DMS53 treated with DMSO at 0.1 percent for 48 hours (cell line): ENCODE data around the gene NHLH2.

Source experiments
- DNase-seq: peaks from one replicate; lab custom pipeline; 2025; ENCODE audit not compliant: unreplicated experiment; lab: John Stamatoyannopoulos, UW

NHLH2 gene

GRCh38 chr1:115840605-115841460 is at the start of gene NHLH2:
Gene NHLH2 (minus strand): TSS chr1:115841126. CDS start chr1:115838372, 2,754 bp downstream.
- no peak for DNase-seq

GRCh38 chr1:115890580-115890979 is 49.7 kb upstream of the NHLH2 start:
- no peak for DNase-seq

- DNase-seq, result no peak
Observed at GRCh38 chr1:115888976-115889375, 48.0 kb upstream of the NHLH2 start.

- DNase-seq, result no peak
Observed at GRCh38 chr1:115882913-115883902, 42.3 kb upstream of the NHLH2 start.

GRCh38 chr1:115880981-115881672 is 40.2 kb upstream of the NHLH2 start:
- DNase-seq, result no peak

GRCh38 chr1:115879977-115880376 is 39.1 kb upstream of the NHLH2 start:
- no peak for DNase-seq

GRCh38 chr1:115877511-115877910 is 36.6 kb upstream of the NHLH2 start:
- DNase-seq, result no peak

GRCh38 chr1:115874904-115875303 is 34.0 kb upstream of the NHLH2 start:
- no peak for DNase-seq

- DNase-seq, result no peak
Observed at GRCh38 chr1:115874497-115874896, 33.6 kb upstream of the NHLH2 start.

- DNase-seq, result no peak
Observed at GRCh38 chr1:115873184-115873583, 32.3 kb upstream of the NHLH2 start.

- no peak for DNase-seq
Observed at GRCh38 chr1:115869064-115869463, 28.1 kb upstream of the NHLH2 start.

- no peak for DNase-seq
Observed at GRCh38 chr1:115867216-115867615, 26.3 kb upstream of the NHLH2 start.

- no peak for DNase-seq
Observed at GRCh38 chr1:115865704-115866380, 24.9 kb upstream of the NHLH2 start.

GRCh38 chr1:115862403-115862802 is 21.5 kb upstream of the NHLH2 start:
- no peak for DNase-seq

- DNase-seq, result no peak
Observed at GRCh38 chr1:115854005-115854404, 13.1 kb upstream of the NHLH2 start.

- DNase-seq, result no peak
Observed at GRCh38 chr1:115850937-115851336, 10.0 kb upstream of the NHLH2 start.

- DNase-seq, result no peak
Observed at GRCh38 chr1:115847787-115848186, 6.9 kb upstream of the NHLH2 start.

GRCh38 chr1:115842948-115843347 is 2.0 kb upstream of the NHLH2 start:
- DNase-seq, result no peak

GRCh38 chr1:115839679-115840237 is 1.2 kb downstream of the NHLH2 start:
- no peak for DNase-seq

GRCh38 chr1:115839029-115839678 is 1.8 kb downstream of the NHLH2 start:
- DNase-seq, result no peak
